HCT116 (cell line): Measurements from ENCODE around the gene HEMK1. TPM values are rescaled to one million over a fixed set of nuclear protein-coding genes. Genes with fewer than 3 reads are reported as not detected.

Experiments
- ATAC-seq: fragments of 200-7000 bp; cut with Tn5 transposase; 2 replicates; pipeline ENCODE4 v1.9.1; 2020; ENCODE audit warnings: mild to moderate bottlenecking, moderate library complexity
- BruUV-seq: library from RNA; stranded (reverse); fragments of 400-500 nt; replicated peaks from 2 replicates; lab custom pipeline; 2021; lab: Mats Ljungman, UMichigan
- CTCF ChIA-PET: fragments of 300-600 bp; sonication (Branson Sonifier 250); formaldehyde crosslinking; loops from one replicate; lab custom pipeline; 2021; ENCODE audit warnings: antibody characterized with exemption; lab: Charles Lee
- POLR2A ChIA-PET: fragments of 300-600, 350-600 bp; sonication (Branson Sonifier 250); formaldehyde crosslinking; loops from one replicate; lab custom pipeline; 2021; ENCODE audit warnings: antibody characterized with exemption; lab: Charles Lee
- RAD21 ChIA-PET, 2 experiments: fragments of 300-600 bp; sonication (Branson Sonifier 250); formaldehyde crosslinking; loops; one replicate each; lab custom pipeline; 2023; ENCODE audit warnings: low total read pairs in 2 of 2; ENCODE audit not compliant: uncharacterized antibody in 2 of 2, unreplicated experiment in 2 of 2, low non-redundant PET in 1 of 2; lab: Charles Lee
- DNase-seq: peaks from one replicate; pipeline ENCODE4 v3.0.0-alpha.2; 2010; ENCODE audit warnings: low read depth, low spot score
- H2AFZ ChIP-seq: fragments of 200-600 bp; shearing (Covaris generic), sonication (generic); 2 replicates; pipeline ENCODE4 v1.6.1; 2017; ENCODE audit warnings: low read depth, mixed run types, mixed read lengths, antibody characterized with exemption, low read length; ENCODE audit not compliant: poor library complexity, severe bottlenecking
- H3K27ac ChIP-seq: 2 replicates; pipeline ENCODE4 v1.5.1; 2012; ENCODE audit warnings: low read depth, low read length
- H3K27me3 ChIP-seq: fragments of 200-600 bp; sonication (generic); 2 replicates; pipeline ENCODE4 v1.6.1; 2016; ENCODE audit warnings: mixed run types, low read length, mixed read lengths; ENCODE audit not compliant: insufficient read depth
- H3K36me3 ChIP-seq, 2 experiments: fragments of 200-500 bp in 1 of 2; fragments of 200-600 bp in 1 of 2; sonication (Bioruptor generic) in 1 of 2; sonication (generic) in 1 of 2; 2 replicates each; pipeline versions ENCODE4 v1.5.1 to v1.6.1; 2014 to 2016; ENCODE audit warnings: low read length in 2 of 2, inconsistent platforms in 1 of 2, mixed read lengths in 1 of 2, mixed run types in 1 of 2; ENCODE audit not compliant: insufficient read depth in 2 of 2, control insufficient read depth in 1 of 2
- H3K4me1 ChIP-seq, 2 experiments: fragments of 200-600 bp in 1 of 2; sonication (generic) in 1 of 2; 2 replicates each; pipeline versions ENCODE4 v1.5.1 to v1.6.1; 2012 to 2017; ENCODE audit warnings: low read length in 2 of 2, inconsistent platforms in 1 of 2, mild to moderate bottlenecking in 1 of 2, mixed read lengths in 1 of 2, mixed run types in 1 of 2, moderate library complexity in 1 of 2; ENCODE audit not compliant: insufficient read depth in 2 of 2, control insufficient read depth in 1 of 2
- H3K4me2 ChIP-seq: fragments of 200-600 bp; sonication (generic); 2 replicates; pipeline ENCODE4 v1.6.1; 2017; ENCODE audit warnings: mixed run types, low read length, mixed read lengths
- H3K4me3 ChIP-seq, 2 experiments: fragments of 200-600 bp in 1 of 2; sonication (generic) in 1 of 2; replicated peaks in 1 of 2; 2 replicates each; pipeline ENCODE4 v1.5.1; 2011 to 2016; ENCODE audit warnings: low read length in 2 of 2, control low read depth in 1 of 2, low read depth in 1 of 2, mild to moderate bottlenecking in 1 of 2, mixed read lengths in 1 of 2, mixed run types in 1 of 2
- H3K79me2 ChIP-seq: fragments of 200-600 bp; sonication (generic); 2 replicates; pipeline ENCODE4 v1.6.1; 2017; ENCODE audit warnings: mild to moderate bottlenecking, mixed run types, low read length, moderate library complexity, mixed read lengths; ENCODE audit not compliant: insufficient read depth
- H3K9ac ChIP-seq: fragments of 200-600 bp; sonication (generic); 2 replicates; pipeline ENCODE4 v1.6.1; 2016; ENCODE audit warnings: low read length, mixed read lengths
- H3K9me2 ChIP-seq: fragments of 200-600 bp; sonication (generic), shearing (Covaris generic); 2 replicates; pipeline ENCODE4 v1.6.1; 2017; ENCODE audit warnings: mixed run types, mild to moderate bottlenecking, moderate library complexity; ENCODE audit not compliant: insufficient read depth
- H3K9me3 ChIP-seq, 2 experiments: fragments of 200-500 bp in 1 of 2; fragments of 200-600 bp in 1 of 2; sonication (Bioruptor generic) in 1 of 2; sonication (generic) in 1 of 2; 2 replicates each; pipeline ENCODE4 v1.6.1; 2014 to 2017; ENCODE audit warnings: low read length in 2 of 2, mixed read lengths in 2 of 2, inconsistent platforms in 1 of 2, low read depth in 1 of 2, mild to moderate bottlenecking in 1 of 2, mixed run types in 1 of 2, moderate library complexity in 1 of 2; ENCODE audit not compliant: control insufficient read depth in 1 of 2, insufficient read depth in 1 of 2
- H4K20me1 ChIP-seq: fragments of 200-600 bp; sonication (generic), shearing (Covaris generic); 2 replicates; pipeline ENCODE4 v1.6.1; 2017; ENCODE audit warnings: mixed run types, mild to moderate bottlenecking, moderate library complexity; ENCODE audit not compliant: insufficient read depth
- CBX3 ChIP-seq: IDR thresholded peaks from 2 replicates; pipeline ENCODE4 v1.6.1; 2012; ENCODE audit warnings: low read depth
- EGR1 ChIP-seq: IDR thresholded peaks from 2 replicates; pipeline ENCODE4 v1.6.1; 2012; ENCODE audit warnings: low read depth
- EZH2phosphoT487 ChIP-seq: fragments of 200-600 bp; IDR thresholded peaks from 2 replicates; pipeline ENCODE4 v1.6.1; 2018; ENCODE audit warnings: antibody characterized with exemption, borderline replicate concordance
- FOSL1 ChIP-seq: IDR thresholded peaks from 2 replicates; pipeline ENCODE4 v1.6.1; 2012; ENCODE audit warnings: low read depth
- POLR2A ChIP-seq: IDR thresholded peaks from 2 replicates; pipeline ENCODE4 v1.7.0; 2011; ENCODE audit warnings: borderline replicate concordance; ENCODE audit not compliant: insufficient read depth, insufficient read length; ENCODE audit errors: extremely low read depth
- POLR2AphosphoS5 ChIP-seq: IDR thresholded peaks from 2 replicates; pipeline ENCODE4 v1.6.1; 2011; ENCODE audit warnings: mild to moderate bottlenecking, low read depth, low read length, moderate library complexity
- RAD21 ChIP-seq: IDR thresholded peaks from 2 replicates; pipeline ENCODE4 v1.6.1; 2012; ENCODE audit warnings: low read depth, mild to moderate bottlenecking
- SIN3A ChIP-seq: IDR thresholded peaks from 2 replicates; pipeline ENCODE4 v1.6.1; 2012; ENCODE audit warnings: low read depth
- YY1 ChIP-seq: IDR thresholded peaks from 2 replicates; pipeline ENCODE4 v1.6.1; 2011; ENCODE audit warnings: low read length, low read depth, moderate library complexity, mild to moderate bottlenecking; ENCODE audit not compliant: insufficient replicate concordance; ENCODE audit errors: extremely low read depth
- ZNF274 ChIP-seq: fragments of 200-500 bp; sonication (Bioruptor generic); IDR thresholded peaks from 2 replicates; pipeline ENCODE4 v1.6.1; 2014; ENCODE audit warnings: mild to moderate bottlenecking, low read depth, low read length, inconsistent platforms
- intact Hi-C: fragments of 100-400 bp; cut with micrococcal nuclease; formaldehyde crosslinking; loops from 2 replicates; pipeline ENCODE4 v1.10.0; 2022
- total RNA-seq: library from RNA; stranded (reverse); gene quantifications from one replicate; pipeline ENCODE4 v1.2.1, GENCODE V29; 2021; ENCODE audit not compliant: unreplicated experiment

HEMK1 gene
- total RNA-seq, 1 experiment from 2014 or later = 20.5 TPM

- TF ChIP-seq FOSL1 (no peak), POLR2A (no peak), YY1 (peak; percentile 81), POLR2AphosphoS5 (peak; percentile 42; the same call in 1 of the 2 replicates)
- peak overlapping the region; percentile 75 for H3K4me2 ChIP-seq
- intact Hi-C loops = no loop called here
- no peaks in the 10 kb centered on the region for H3K9me3 ChIP-seq
- RAD21 ChIA-PET = interaction anchor here (0.9 to 1.2 kb wide), 2 partner anchors 9 to 28 kb away, joined by 3 to 4 read pairs; no protein-coding TSS in a partner anchor
- H2AFZ ChIP-seq = no peak overlapping the region
- BruUV-seq = no TSS peak
- H3K9me2 ChIP-seq = no peaks in the 10 kb centered on the region
- peak; percentile 70 for ATAC-seq
- H3K4me1 ChIP-seq = peaks cover 62 to 87% of the 10 kb centered on the region in 2 experiments
- H3K27ac ChIP-seq = peak overlapping the region; percentile 87
- H3K27me3 ChIP-seq = no peaks in the 10 kb centered on the region
- peak overlapping the region; percentile 47 for H3K9ac ChIP-seq
- H3K4me3 ChIP-seq = peak overlapping the region in 1 of 2 experiments; percentile 29; a peak in 2 of 4 replicates
- DNase-seq = no peak
- POLR2A ChIA-PET = interaction anchor here (2.4 kb wide), 1 partner anchor 28 kb away, joined by 8 read pairs; no protein-coding TSS in a partner anchor
- no peaks in the 10 kb centered on the region for H4K20me1 ChIP-seq
- H3K79me2 ChIP-seq = peaks cover 90% of the 10 kb centered on the region
- CTCF ChIA-PET = interaction anchor here (0.8 to 1.4 kb wide), 3 partner anchors 8 to 745 kb away, joined by 3 to 6 read pairs (median 5); no protein-coding TSS in a partner anchor
- peaks cover 0 to 15% of the 10 kb centered on the region in 2 experiments; a peak in 1 of 4 replicates for H3K36me3 ChIP-seq
These were observed 55.3 kb downstream of the HEMK1 start for GRCh38 chr3:50624634-50625033.

DNA sequence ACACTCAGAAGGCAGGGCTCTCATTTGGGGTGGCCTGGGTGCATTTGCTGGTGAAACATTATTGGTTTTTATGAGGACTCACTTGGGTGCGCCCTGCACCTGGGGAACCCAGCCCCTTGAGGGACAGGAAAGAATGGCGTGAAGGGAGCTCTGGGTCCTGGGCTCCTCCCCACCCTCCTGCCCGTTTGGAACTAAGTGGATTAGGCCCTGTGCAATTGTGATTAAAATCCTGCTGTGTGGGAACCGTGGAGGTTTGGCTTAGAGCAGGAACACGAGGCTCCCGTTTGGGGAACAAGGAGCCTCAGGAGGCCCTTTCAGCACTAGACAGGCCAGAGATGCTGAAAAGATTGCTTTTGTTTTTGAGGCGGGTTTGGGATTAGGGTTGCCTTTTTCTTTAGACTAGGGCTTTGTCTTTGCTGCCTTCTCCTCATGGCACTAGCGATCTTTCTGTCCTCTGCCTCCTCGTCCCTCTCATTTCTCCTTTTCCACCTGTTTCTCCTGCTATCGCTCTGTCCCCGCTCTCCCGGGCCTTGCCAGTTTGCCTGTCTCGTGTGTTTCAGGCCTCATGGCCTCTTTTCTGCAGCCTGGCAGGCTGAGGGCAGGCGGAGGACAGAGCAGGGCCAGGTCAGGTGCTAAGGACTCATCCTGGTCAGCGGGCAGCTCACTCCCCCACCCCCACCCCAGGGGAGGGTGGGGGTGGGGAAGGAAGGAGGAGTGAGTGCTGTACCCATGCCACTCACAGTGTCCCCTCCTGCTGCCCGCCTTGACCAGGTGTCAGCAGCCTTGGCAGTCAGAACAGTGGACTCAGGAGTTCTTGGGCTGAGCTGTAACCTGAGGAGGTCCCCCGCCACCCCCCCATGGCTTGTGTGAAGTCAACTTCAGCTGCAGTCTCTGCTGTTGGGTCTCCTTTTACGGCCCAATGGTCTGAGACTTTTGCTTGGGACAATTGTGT lies 56.2 kb downstream of the HEMK1 start:
- peak overlapping the region; percentile 87 for H3K27ac ChIP-seq
- peaks cover 0 to 10% of the 10 kb centered on the region in 2 experiments; a peak in 1 of 4 replicates for H3K36me3 ChIP-seq
- BruUV-seq = no TSS peak
- ATAC-seq (no peak), DNase-seq (no peak)
- peak overlapping the region in 1 of 2 experiments; percentile 29; a peak in 2 of 4 replicates for H3K4me3 ChIP-seq
- TF ChIP-seq CBX3 (no peak), EZH2phosphoT487 (no peak), ZNF274 (no peak), SIN3A (no peak), POLR2A (no peak), EGR1 (no peak), RAD21 (no peak)
- no peak overlapping the region for H2AFZ ChIP-seq
- H3K79me2 ChIP-seq = peaks cover 90% of the 10 kb centered on the region
- H3K4me2 ChIP-seq = peak overlapping the region; percentile 75
- H3K9ac ChIP-seq = peak overlapping the region; percentile 47
- intact Hi-C loops = no loop called here
- H3K9me3 ChIP-seq = no peaks in the 10 kb centered on the region
- H4K20me1 ChIP-seq = no peaks in the 10 kb centered on the region
- peaks cover 64 to 87% of the 10 kb centered on the region in 2 experiments for H3K4me1 ChIP-seq
- ChIA-PET RAD21 (interaction anchor here in 1 of 2 experiments (0.9 kb wide), 1 partner anchor 10 kb away, joined by 3 read pairs; no protein-coding TSS in a partner anchor), POLR2A (interaction anchor here (2.4 kb wide), 1 partner anchor 27 kb away, joined by 8 read pairs; no protein-coding TSS in a partner anchor), CTCF (interaction anchor here (0.6 to 2.5 kb wide), 6 partner anchors 9 to 747 kb away, joined by 3 to 18 read pairs (median 6); partner anchors contain the start of gene MAPKAPK3)
- no peaks in the 10 kb centered on the region for H3K27me3 ChIP-seq
- H3K9me2 ChIP-seq = no peaks in the 10 kb centered on the region
